HG02610 (cell line): ENCODE results near the gene GART.
"Not testable (repeated sequence)": the region's sequence is repeated elsewhere in the genome, so short reads cannot be mapped to it uniquely, and the experiment has no call there.

Experiments
- ATAC-seq: cut with Tn5 transposase; IDR thresholded peaks from one replicate; pipeline ENCODE4 v1.9.1; 2021; ENCODE audit warnings: mild to moderate bottlenecking, moderate library complexity; ENCODE audit not compliant: unreplicated experiment

Gene GART

DNA sequence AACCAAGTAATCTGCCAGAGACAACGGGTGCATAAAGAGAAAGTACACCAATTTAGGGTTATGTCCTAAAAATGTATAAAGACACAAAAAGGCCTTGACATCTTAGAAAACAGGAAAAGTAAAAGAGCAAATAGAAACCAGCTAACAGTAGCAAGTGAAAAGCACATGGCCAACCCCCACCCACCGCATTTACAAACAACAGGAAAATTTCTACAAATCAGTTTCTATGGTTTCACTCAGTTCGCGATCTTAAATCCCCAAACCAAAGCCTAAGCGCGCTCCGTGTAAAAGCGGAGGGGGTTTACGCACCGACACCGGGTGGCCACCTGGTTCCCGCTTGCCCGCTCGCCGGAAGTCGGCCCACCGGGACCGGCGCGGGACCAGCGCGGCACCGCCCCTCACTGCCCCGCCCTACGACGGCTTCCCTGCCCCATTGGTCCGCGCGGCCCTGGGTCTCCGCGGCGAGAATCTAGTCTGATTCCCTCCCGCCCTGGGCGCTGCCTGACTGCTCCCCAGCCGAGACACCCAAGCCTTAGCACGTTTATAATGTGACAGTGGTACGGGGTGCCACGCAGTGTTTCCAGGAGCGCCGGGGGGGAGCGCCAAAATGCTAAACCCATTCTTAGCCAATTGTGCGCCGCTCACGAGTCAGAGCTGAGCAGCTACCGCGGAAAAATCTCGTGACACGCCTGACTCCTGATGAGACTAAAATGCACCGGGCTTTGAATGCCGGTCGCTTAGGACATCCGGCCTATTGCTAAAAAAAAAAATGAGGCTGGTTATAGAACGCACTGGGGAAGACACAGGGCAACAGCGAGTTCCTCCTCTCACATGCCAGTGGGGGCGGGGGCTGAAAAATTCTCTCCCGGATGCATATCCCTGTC is at the start of gene GART:
TSS of gene GART (minus strand) at position 362 of the 884 bp plus-strand sequence. CDS start 2,802 bp downstream, outside the sequence.
- ATAC-seq, result peak; percentile 58

DNA sequence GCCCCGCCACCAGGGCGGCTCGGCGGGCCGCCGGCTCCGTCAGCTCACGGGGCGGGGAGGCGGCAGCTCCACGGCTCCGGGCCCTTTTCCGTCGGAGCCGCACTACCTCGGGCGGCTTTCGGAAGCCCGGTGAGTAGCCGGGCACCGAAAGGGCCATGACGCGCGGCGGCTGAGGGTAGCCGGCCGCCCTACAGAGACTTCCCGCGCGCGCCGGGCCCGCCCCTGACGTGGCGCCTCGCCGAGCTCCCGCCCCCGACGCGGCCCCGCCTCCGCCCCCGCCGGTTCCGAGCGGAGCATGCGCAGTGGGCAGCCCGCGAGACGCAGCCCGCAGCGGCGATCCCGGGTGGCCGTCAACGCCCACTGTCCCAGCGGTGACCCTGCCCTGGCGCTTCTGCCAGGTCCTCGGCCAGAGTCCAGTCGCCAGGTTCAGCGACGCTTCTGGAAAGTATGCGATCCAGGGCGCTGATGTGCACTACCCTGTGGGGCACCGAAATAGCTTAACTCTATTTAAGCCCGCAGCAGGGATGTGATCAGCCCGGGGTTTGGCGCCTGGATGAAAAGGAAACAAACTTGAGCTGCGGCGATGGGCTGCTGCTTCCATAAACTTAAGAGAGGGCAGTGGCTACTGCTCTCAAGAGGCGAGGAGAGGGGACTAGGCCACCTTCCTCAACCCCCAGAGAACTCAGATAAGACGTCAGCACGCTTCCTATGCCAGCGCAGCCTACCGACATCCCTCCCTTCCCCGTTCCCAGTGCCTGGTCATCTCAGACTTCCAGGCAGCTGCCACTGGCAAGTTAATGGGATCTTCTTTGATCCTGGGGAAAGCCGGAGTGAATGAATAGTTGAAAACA is 46.8 kb upstream of the GART start, which contains the start of gene DONSON:
TSS of gene DONSON (minus strand) at position 200 of the 851 bp plus-strand sequence. CDS start at position 157, 43 bp downstream.
- peak; percentile 93 for ATAC-seq

DNA sequence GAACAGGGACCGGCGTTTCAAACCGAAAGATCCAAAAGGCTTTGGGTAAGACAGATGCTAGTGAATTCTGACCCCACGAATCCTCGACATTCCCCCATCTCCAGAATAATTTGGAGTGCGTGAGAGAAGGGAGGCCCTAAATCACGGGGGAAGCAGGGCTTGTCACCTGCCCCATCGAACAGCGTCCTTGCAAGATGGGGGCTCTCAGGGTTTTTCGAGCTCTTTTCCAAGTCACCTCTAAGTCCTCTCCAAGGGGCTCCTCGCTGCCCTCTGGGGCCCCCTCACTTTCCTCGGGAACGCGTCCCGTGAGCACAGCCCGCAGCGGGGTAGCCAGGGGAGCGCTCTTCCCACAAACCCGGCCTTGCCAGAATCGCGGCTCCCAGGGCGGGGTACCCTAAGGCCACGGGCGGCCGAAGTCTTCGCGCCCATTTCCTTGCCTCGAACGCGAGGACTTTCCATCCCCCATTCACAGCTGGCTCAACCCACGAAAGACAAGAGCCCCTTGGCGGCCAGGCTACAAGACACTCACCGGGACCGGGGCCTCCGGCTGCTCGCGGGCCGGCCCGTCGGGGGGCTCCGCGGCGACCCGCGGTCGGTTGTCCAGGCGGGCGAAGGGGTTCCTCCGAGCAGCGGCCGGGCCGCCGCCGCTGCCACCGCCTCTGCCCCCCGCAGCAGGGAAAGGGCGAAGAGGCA is 46.0 kb upstream of the GART start:
- ATAC-seq, result peak; percentile 30

- no peak for ATAC-seq
Measured at GRCh38 chr21:33586927-33587326, 45.0 kb upstream of the GART start.

GRCh38 chr21:33584455-33584854 is 42.5 kb upstream of the GART start:
- no peak for ATAC-seq

- no peak for ATAC-seq
Measured at GRCh38 chr21:33578959-33579542, 37.1 kb upstream of the GART start.

DNA sequence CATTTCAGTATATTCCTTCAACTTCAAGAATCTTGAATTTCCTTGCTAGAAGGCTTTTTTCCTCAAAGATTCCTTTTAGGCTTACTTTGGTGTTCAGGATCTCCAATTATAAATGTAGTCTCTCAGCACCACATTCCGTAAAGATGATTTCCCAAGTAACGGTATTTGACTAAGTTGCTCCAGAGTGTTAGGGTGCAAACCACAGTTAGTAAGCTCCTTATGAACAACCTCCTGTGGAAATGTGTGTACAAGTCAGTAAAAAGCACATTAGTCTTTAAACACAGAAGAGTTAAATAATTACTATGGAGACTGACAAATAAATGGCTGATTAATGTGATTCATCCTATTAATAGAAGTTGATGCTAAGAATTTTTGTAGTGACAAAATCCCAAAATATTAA is 36.3 kb upstream of the GART start:
- ATAC-seq, result no peak

- ATAC-seq, result not testable (repeated sequence)
Measured at GRCh38 chr21:33576741-33577141, 34.8 kb upstream of the GART start.

GRCh38 chr21:33572350-33572749 is 30.4 kb upstream of the GART start:
- ATAC-seq, result no peak

GRCh38 chr21:33569991-33570390 is 28.1 kb upstream of the GART start:
- ATAC-seq, result no peak

DNA sequence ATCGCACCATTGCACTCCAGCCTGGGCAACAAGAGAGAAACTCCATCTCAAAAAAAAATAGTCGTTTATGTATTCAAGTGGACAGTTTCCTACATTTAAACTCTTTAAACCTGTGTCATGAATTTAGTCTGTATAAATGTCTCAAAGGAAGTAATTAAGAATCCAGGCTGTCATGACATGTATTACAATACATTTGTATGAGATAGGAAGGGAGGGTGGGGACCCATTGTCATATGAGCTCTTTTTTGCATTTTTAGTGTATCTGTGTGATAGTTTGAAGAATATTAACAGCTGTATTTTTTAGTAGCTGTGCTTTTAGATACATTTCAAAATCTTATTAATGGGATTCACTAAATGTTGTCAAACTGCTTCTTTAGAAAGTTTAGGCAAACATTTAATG is 26.5 kb upstream of the GART start:
- ATAC-seq, result no peak

DNA sequence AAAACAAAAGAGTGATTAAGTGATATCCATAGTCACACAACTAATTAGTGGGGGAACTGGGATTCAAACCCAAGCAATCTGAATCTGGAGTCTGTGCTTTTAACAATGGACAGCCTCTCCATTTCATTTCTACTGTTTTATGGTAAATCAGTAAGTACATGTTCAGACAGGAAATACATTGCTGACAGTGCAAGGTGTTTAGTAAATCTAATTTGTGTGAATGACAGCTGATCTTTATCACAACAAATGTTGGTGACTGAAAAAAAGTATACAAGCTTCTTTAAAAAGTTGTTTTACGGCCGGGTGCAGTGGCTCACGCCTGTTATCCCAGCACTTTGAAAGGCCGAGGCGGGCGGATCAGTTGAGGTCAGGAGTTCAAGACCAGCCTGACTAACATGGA is 26.0 kb upstream of the GART start:
- no peak for ATAC-seq

DNA sequence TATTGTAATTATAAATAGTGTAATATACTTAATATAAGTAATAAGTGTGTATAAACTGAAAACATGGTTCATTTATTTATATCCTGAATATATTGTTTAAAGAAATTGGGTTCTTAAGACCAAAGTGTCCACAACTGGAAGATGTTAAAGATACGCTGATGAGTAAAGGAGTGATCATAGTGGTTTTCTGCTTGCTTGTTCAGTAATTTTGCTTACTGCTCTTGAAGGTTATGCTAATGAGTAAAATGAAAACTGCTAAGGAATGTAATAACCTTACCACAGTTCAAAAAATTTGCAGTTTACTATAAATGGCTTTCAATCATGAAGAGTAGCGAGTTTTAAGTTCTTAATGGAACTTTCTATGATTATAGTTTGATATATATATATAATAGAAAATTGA is 24.6 kb upstream of the GART start:
- ATAC-seq, result no peak

DNA sequence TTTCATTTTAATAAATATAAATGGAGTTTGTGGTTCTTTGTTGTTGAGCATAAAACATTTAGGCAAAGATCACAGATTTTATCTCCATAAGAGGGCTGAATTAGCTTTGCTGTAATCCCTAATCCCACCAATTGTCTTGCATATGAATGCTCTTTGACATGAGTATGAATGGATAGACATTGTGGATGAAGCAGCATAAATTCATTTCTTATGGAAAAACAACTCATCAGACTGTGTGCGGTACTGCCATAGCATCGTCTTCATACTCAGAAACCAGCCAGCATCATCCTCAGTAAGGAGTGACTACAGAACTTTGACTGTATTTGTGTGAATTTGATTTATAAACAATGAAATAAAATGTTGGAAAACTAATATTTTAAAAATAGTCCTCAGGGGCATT is 20.5 kb upstream of the GART start:
- ATAC-seq, result no peak

GRCh38 chr21:33561373-33561772 is 19.5 kb upstream of the GART start:
- ATAC-seq, result no peak

DNA sequence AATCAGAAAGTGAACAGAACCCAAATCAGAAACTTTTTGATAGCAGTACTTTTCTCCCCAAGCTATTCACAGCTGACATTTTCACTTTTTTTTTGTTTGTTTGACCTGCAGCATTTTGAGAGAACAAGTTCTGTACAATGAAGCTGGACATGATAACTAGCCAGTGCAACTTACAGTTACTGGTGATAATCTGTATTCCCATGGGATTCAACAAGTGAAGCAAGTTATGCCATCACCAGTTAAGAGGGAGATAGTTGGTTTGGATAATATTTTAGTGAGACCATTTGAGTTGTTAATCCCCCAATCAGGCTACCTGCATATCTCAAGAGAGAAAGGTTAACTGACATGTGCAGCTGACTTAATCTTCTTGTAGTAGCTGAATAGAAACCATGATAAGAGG is 19.0 kb upstream of the GART start:
- no peak for ATAC-seq

GRCh38 chr21:33559813-33560212 is 17.9 kb upstream of the GART start:
- ATAC-seq, result no peak

GRCh38 chr21:33558777-33559421 is 17.0 kb upstream of the GART start:
- no peak for ATAC-seq

- ATAC-seq, result no peak
Measured at GRCh38 chr21:33557447-33557846, 15.5 kb upstream of the GART start.

DNA sequence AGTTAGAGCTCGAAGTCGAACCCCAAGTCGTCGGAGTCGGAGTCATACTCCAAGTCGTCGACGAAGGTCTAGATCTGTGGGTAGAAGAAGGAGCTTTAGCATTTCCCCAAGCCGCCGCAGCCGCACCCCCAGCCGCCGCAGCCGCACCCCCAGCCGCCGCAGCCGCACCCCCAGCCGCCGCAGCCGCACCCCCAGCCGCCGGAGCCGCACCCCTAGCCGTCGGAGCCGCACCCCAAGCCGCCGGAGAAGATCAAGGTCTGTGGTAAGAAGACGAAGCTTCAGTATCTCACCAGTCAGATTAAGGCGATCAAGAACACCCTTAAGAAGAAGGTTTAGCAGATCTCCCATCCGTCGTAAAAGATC is 13.0 kb upstream of the GART start:
- ATAC-seq, result no peak
